ENCODE measurements around the gene CDK5RAP1.
"Not testable (repeated sequence)": the region's sequence is repeated elsewhere in the genome, so short reads cannot be mapped to it uniquely, and the experiment has no call there.

Gene CDK5RAP1

GRCh38 chr20:33442136-33443005 is 41.1 kb upstream of the CDK5RAP1 start:
- no peak for DNase-seq (ENCODE audit: low read depth)
- TF ChIP-seq, protein P1, sequence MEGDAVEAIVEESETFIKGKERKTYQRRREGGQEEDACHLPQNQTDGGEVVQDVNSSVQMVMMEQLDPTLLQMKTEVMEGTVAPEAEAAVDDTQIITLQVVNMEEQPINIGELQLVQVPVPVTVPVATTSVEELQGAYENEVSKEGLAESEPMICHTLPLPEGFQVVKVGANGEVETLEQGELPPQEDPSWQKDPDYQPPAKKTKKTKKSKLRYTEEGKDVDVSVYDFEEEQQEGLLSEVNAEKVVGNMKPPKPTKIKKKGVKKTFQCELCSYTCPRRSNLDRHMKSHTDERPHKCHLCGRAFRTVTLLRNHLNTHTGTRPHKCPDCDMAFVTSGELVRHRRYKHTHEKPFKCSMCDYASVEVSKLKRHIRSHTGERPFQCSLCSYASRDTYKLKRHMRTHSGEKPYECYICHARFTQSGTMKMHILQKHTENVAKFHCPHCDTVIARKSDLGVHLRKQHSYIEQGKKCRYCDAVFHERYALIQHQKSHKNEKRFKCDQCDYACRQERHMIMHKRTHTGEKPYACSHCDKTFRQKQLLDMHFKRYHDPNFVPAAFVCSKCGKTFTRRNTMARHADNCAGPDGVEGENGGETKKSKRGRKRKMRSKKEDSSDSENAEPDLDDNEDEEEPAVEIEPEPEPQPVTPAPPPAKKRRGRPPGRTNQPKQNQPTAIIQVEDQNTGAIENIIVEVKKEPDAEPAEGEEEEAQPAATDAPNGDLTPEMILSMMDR (IDR thresholded peaks at IDR 0.05; ENCODE audit: low read length, missing control alignments), result no peak
- peak overlapping the region; percentile 70 for H3K4me3 ChIP-seq (replicated peaks; ENCODE audit: low read depth, low read length)

DNA sequence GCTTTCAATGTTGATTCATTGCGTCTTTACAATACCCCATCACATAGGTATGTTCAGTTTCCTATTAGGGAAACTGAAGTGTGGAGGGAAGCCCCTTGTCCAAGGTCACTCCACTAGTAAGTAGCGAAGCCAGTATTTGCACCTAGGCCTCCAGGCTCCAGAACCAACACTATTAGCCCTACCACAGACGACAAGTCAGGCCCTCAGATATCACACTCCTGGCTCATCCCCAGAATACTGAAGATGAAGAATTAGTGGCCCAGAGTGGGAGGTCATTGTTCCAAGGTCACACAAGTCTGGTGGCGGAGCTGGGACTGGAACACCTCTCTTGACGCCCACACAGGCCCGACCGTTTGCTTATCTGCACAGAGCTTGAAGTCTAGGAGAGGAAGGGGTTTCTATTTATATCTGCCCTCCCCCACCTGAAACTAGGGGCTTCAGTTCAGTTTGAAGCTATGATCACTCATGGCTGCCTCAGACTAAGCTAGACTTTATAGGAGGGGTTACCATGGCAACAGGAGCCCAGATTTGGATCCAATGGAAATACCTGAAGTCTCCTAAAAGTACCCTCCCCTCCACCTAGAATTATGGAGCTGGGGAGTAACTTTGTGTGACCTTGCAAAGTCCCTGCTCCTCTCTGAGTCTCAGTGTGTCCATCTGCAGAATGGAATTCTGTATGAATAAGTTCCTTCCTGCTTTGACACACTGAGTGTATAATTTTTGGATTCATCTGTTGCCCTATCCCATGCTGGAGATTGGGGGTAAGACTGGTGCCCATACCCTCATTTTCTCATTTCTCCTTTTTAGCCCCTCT is 40.0 kb upstream of the CDK5RAP1 start:
- TF ChIP-seq, protein P1 (IDR thresholded peaks at IDR 0.05; ENCODE audit: low read length, missing control alignments), result no peak
- H3K4me3 ChIP-seq (replicated peaks; ENCODE audit: low read depth, low read length), result no peak overlapping the region

GRCh38 chr20:33440562-33440961 is 39.2 kb upstream of the CDK5RAP1 start:
- not testable (repeated sequence) for DNase-seq (ENCODE audit: low read depth)

More for the DNA sequence above, 40.0 kb upstream of the CDK5RAP1 start:
- DNase-seq (ENCODE audit: low read depth), result no peak

DNA sequence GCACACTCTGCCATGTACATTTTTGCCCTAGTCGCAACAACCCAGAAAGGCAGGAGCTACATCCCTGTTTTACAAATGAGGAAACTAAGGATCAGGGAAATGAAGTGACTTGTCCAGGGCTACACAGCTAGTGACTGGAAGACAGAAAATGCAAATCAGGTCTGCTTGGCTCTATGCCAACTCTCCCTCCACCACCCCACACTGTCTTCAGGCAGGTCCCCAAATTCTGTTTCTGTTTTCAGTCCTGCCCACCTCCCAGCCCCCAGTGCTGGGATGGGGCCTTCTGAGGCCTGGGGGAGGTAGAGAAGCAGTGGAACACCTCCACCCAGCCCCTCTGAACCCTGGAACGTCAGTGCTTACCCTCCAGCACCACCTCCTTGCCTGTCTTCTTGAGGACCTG is 37.2 kb upstream of the CDK5RAP1 start:
- TF ChIP-seq, protein P1 (IDR thresholded peaks at IDR 0.05; ENCODE audit: low read length, missing control alignments), result no peak
- no peak for DNase-seq (ENCODE audit: low read depth)
- no peak overlapping the region for H3K4me3 ChIP-seq (replicated peaks; ENCODE audit: low read depth, low read length)

More at GRCh38 chr20:33440562-33440961, 39.2 kb upstream of the CDK5RAP1 start:
- H3K4me3 ChIP-seq (replicated peaks; ENCODE audit: low read depth, low read length), result not testable (repeated sequence)

- no peak overlapping the region for H3K4me3 ChIP-seq (replicated peaks; ENCODE audit: low read depth, low read length)
- DNase-seq (ENCODE audit: low read depth), result peak; percentile 65
- TF ChIP-seq, protein P1 (IDR thresholded peaks at IDR 0.05; ENCODE audit: low read length, missing control alignments), result no peak
Measured at GRCh38 chr20:33437141-33437911, 36.0 kb upstream of the CDK5RAP1 start.

DNA sequence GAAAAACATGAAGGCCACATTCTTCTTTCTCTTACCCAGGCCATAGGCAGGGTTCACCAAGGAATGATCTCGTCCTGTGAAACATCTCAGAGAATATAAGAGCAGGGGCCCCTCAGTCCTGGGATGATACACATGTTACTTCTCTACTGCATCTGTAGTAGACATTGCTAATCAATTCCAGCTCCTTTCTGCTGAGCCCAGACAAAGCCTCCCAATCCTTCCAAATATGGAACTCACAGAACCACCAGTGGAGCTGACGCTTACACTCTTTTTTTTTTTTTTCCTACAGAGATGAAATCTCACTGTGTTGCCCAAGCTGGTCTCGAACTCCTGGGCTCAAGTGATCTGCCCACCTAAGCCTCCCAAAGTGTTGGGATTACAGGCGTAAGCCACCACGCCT is 33.1 kb upstream of the CDK5RAP1 start:
- TF ChIP-seq, protein P1 (IDR thresholded peaks at IDR 0.05; ENCODE audit: low read length, missing control alignments), result no peak
- DNase-seq (ENCODE audit: low read depth), result no peak
- H3K4me3 ChIP-seq (replicated peaks; ENCODE audit: low read depth, low read length), result no peak overlapping the region
